Heart right ventricle (tissue), 16 donors: ENCODE measurements around the gene SASH1. TPM values are rescaled to one million over a fixed set of nuclear protein-coding genes. Genes with fewer than 3 reads are reported as not detected.

Source experiments
- ATAC-seq, 8 donors: fragments of 200-7000 bp; cut with Tn5 transposase; one replicate each; pipeline ENCODE4 v1.9.1; 2020; ENCODE audit warnings: mild to moderate bottlenecking in 8 of 8, moderate library complexity in 8 of 8, moderate number of reproducible peaks in 1 of 8
- DNase-seq, 2 donors: peaks; one replicate each; pipeline ENCODE4 v3.0.0-alpha.2; 2020
- H3K27ac ChIP-seq, 10 donors: fragments of 200-600 bp; sonication (generic) in 2 of 10; one replicate each; pipeline versions ENCODE4 v1.5.0 to v1.8.0; 2020 to 2022; ENCODE audit warnings: mild to moderate bottlenecking in 3 of 10
- H3K27me3 ChIP-seq, 7 donors: fragments of 200-600 bp; one replicate each; pipeline ENCODE4 v1.8.0; 2021 to 2022; ENCODE audit warnings: mild to moderate bottlenecking in 2 of 7
- H3K36me3 ChIP-seq, 9 donors: fragments of 200-600 bp; sonication (generic) in 1 of 9; one replicate each; pipeline versions ENCODE4 v1.5.0 to v1.8.0; 2020 to 2022; ENCODE audit warnings: mild to moderate bottlenecking in 2 of 9
- H3K4me1 ChIP-seq, 9 donors: fragments of 200-600 bp; sonication (generic) in 1 of 9; one replicate each; pipeline versions ENCODE4 v1.5.0 to v1.8.0; 2020 to 2022; ENCODE audit warnings: mild to moderate bottlenecking in 4 of 9
- H3K4me3 ChIP-seq, 10 donors: fragments of 200-600 bp; sonication (generic) in 2 of 10; one replicate each; pipeline versions ENCODE4 v1.5.0 to v1.8.0; 2020 to 2022; ENCODE audit warnings: mild to moderate bottlenecking in 7 of 10, moderate library complexity in 2 of 10
- H3K9me3 ChIP-seq, 11 donors: fragments of 200-600 bp in 10 of 11; sonication (generic) in 2 of 11; one replicate each; pipeline versions ENCODE4 v1.5.0 to v1.8.0; 2013 to 2022; ENCODE audit warnings: mild to moderate bottlenecking in 2 of 11, control low read depth in 1 of 11, moderate library complexity in 1 of 11
- WGBS, 2 donors: extraction: QIAGEN DNeasy Blood & Tissue Kit; methylation state at CpG; one replicate each; pipeline ENCODE4 v1.1.7; 2013; ENCODE audit warnings: inconsistent platforms in 1 of 2; 5-methylcytosine and 5-hydroxymethylcytosine counted together
- intact Hi-C, 10 donors: fragments of 100-400 bp; cut with DNase I; formaldehyde crosslinking; loops; one replicate each; pipeline versions ENCODE4 v1.11.1 to v1.14.2; 2022
- polyA plus RNA-seq, 2 donors: library from polyadenylated mRNA; stranded (reverse); fragments of 200-250 nt; gene quantifications; one replicate each; pipeline ENCODE4 v1.2.3, GENCODE V29; 2013
- total RNA-seq, 10 donors: library from RNA; stranded (reverse); fragmentation: NEBNext Ultra II Directional in 3 of 10; extraction: Animal tissue kit (Norgen Biotek cat#: 25700) in 3 of 10; gene quantifications; one replicate each; pipeline versions ENCODE4 v1.2.1 to v1.2.4, GENCODE V29; 2021 to 2023
- TF ChIP-seq, protein P1 (sequence below), 9 donors: fragments of 200-600 bp; sonication (generic) in 2 of 9; IDR thresholded peaks; one replicate each; pipeline versions ENCODE4 v1.5.0 to v1.8.0; 2021 to 2022; ENCODE audit warnings: antibody characterized with exemption in 9 of 9, mild to moderate bottlenecking in 5 of 9, moderate library complexity in 1 of 9
- donor health status: Arrhythmogenic right ventricular cardiomyopathy.
- donor health status: ischemic (EF 13 %, LVEDD 7.1; RV severe dilation, severe dysfunction).
- donor health status: healthy with polysubstance abuse.
- donor health status: DM: no; HTN: yes; CAD: no.
- donor health status: DM: no; HTN: no; CAD: no.
- donor health status: ischemic (EF 25% LVEDD 6.9; RV normal size, moderate dysfunction).
- donor health status: ischemic (EF 25% LVEDD 5.7; RV mildly dilated, moderate dysfunction).
- donor health status: healthy.
- donor health status: DM: yes; HTN: yes; CAD: no.
- donor health status: Ischemic cardiomyopathy.
- donor health status: ischemic (EF 35%, LVEDD 5.7; RV mildly dilated, moderate dysfunction).
- donor health status: nonischemic (EF 11% LVEDD 7.7; RV severe dilation, severe dysfunction).
- donor health status: DM: yes; HTN: yes; CAD: no.
- donor health status: PGD.
- donor health status: ischemic (EF 29% LVEDD 5.4; RV normal size, mild dysfunction).
- donor health status: nonischemic (EF 23%, LVEDD 6.1; RV moderate dilation, normal function).

SASH1 gene
- total and polyA plus RNA-seq, 12 donors = 6.9 to 47.1 (median 25.9) TPM

DNA sequence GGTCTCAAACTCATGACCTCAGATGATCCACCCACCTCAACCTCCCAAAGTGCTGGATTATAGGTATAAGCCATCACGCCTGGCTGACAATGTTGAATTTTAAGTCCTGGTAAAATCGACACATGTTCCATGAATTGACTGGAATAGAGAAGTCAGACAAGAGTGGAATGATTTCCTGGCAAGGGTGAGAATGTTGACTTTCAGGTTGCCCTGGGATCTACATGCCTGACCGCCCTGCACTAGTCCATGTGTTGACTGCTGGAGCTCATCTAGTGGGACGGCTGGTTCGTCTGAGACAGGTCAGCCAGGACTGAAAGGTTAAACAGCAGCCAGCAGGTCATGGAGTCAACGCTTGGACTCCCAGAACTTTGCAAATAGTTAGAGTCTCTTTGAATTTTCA, 88.8 kb downstream of the SASH1 start:
- Histone ChIP-seq H3K4me3 (no peak overlapping the region), H3K4me1 (peaks cover 0 to 50% (median 39%) of the 10 kb centered on the region in 9 donors), H3K27ac (peak overlapping the region in 5 of 10 donors; percentile 5 to 72 (median 50)), H3K9me3 (no peaks in the 10 kb centered on the region), H3K36me3 (peaks cover 0 to 3% (median 0%) of the 10 kb centered on the region in 9 donors), H3K27me3 (no peaks in the 10 kb centered on the region)
- 82 to 85% methylated on average over 6 of the region's 6 CpGs for WGBS, 2 donors
- DNase-seq (no peak), ATAC-seq (no peak)
- intact Hi-C loops = no loop called here
- TF ChIP-seq, protein P1, sequence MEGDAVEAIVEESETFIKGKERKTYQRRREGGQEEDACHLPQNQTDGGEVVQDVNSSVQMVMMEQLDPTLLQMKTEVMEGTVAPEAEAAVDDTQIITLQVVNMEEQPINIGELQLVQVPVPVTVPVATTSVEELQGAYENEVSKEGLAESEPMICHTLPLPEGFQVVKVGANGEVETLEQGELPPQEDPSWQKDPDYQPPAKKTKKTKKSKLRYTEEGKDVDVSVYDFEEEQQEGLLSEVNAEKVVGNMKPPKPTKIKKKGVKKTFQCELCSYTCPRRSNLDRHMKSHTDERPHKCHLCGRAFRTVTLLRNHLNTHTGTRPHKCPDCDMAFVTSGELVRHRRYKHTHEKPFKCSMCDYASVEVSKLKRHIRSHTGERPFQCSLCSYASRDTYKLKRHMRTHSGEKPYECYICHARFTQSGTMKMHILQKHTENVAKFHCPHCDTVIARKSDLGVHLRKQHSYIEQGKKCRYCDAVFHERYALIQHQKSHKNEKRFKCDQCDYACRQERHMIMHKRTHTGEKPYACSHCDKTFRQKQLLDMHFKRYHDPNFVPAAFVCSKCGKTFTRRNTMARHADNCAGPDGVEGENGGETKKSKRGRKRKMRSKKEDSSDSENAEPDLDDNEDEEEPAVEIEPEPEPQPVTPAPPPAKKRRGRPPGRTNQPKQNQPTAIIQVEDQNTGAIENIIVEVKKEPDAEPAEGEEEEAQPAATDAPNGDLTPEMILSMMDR (IDR thresholded peaks at IDR 0.05) = no peak

DNA sequence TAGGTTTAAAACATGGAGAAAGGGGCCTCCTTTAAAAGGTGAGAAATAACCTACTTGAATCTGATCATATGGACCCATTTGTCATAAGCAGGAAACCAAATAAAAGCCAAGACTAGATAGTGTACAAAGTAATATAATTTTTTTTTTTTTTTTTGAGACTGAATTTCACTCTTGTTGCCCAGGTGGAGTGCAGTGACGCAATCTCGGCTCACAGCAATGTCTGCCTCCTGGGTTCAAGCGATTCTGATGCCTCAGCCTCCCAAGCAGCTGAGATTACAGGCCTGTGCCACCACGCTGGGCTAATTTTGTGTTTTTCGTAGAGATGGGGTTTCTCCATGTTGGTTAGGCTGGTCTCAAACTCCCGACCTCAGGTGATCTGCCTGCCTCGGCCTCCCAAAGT, 89.2 kb downstream of the SASH1 start:
- H3K27me3 ChIP-seq = no peaks in the 10 kb centered on the region
- 86 to 95% methylated on average over 7 of the region's 7 CpGs for WGBS, 2 donors
- intact Hi-C loops = no loop called here
- ATAC-seq = no peak
- H3K4me1 ChIP-seq = peaks cover 0 to 47% (median 35%) of the 10 kb centered on the region in 9 donors
- no peaks in the 10 kb centered on the region for H3K9me3 ChIP-seq
- H3K27ac ChIP-seq = peak overlapping the region in 9 of 10 donors; percentile 2 to 72 (median 45)
- TF ChIP-seq, protein P1 (IDR thresholded peaks at IDR 0.05) = no peak
- peaks cover 0 to 3% (median 0%) of the 10 kb centered on the region in 9 donors for H3K36me3 ChIP-seq
- no peak overlapping the region for H3K4me3 ChIP-seq
- DNase-seq = no peak

DNA sequence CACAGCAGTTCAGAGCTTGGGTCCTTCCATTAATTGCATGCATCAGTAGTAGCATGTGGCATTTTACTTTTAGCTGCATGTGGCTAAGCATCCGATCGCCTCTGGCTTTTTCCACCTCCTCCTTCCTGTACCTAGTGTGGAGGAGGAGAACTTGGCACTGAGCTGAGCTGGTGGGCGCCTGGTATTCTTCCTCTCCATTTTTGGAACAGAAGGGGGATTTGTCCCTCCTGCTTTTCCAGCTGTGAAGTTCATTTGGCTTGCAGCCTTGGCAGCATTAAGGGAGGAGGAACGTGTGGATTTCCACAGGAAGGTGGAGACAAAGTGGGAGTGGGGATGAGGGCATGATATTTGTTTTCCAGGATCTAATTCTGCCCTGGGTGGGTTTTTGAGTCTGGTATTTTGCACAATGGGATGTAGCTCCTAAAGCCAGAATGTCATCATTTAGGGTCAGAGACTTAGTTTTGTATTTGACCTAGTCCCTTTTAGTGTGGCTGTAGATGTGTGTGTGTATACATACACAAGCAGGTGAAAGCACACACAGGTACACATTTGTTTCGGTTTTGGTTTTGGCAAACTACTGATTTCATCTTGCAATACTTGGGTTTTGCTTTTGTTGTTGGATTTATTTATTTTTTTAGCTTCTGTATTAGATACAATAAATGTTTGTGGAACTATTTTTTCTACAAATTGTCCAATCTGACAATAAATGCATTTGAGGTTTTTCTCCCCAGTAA, 90.0 kb downstream of the SASH1 start:
- no peaks in the 10 kb centered on the region for H3K27me3 ChIP-seq
- H3K36me3 ChIP-seq = no peaks in the 10 kb centered on the region
- 27 to 32% methylated on average over 5 of the region's 5 CpGs for WGBS, 2 donors
- H3K27ac ChIP-seq = peak overlapping the region in 8 of 10 donors; percentile 2 to 72 (median 43)
- H3K4me1 ChIP-seq = peaks cover 0 to 47% (median 31%) of the 10 kb centered on the region in 9 donors
- TF ChIP-seq, protein P1 (IDR thresholded peaks at IDR 0.05) = no peak
- H3K4me3 ChIP-seq = no peak overlapping the region
- H3K9me3 ChIP-seq = no peaks in the 10 kb centered on the region
- intact Hi-C loops = no loop called here
- peak in 7 of 8 donors; percentile 53 to 89 (median 74) for ATAC-seq
- DNase-seq = peak in 1 of 2 donors; percentile 52

DNA sequence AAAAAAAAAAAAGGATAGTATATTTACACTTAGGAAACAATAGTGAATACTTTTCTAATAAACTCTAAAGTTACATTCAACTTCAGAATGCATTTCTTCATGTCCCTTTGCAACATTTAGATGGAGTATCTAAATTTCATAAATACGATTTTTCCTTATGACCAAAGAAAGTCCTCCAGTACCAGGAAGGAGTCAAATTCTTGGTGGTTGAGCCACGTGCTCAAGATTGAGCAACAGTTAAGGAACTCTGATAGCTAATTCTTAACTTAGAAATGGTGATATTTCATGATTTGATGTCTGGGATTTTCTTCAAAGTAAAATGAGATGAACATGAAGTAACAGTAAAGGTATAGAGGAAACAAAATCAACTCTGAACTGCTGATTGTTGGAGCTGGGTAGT, 92.7 kb downstream of the SASH1 start:
- intact Hi-C loops = no loop called here
- Histone ChIP-seq H3K4me1 (peaks cover 0 to 54% (median 33%) of the 10 kb centered on the region in 9 donors), H3K36me3 (peaks cover 0 to 2% (median 0%) of the 10 kb centered on the region in 9 donors), H3K27ac (peak overlapping the region in 1 of 10 donors; percentile 13), H3K4me3 (no peak overlapping the region), H3K27me3 (no peaks in the 10 kb centered on the region), H3K9me3 (no peaks in the 10 kb centered on the region)
- DNase-seq (no peak), ATAC-seq (no peak)
- WGBS, 2 donors = 60 to 61% methylated on average over 2 of the region's 2 CpGs
- TF ChIP-seq, protein P1 (IDR thresholded peaks at IDR 0.05) = no peak
